GM12878 (cell line): ENCODE data around the gene REPS1. TPM values are rescaled to one million over a fixed set of nuclear protein-coding genes. Genes with fewer than 3 reads are reported as not detected.

ENCODE experiments used
- ATAC-seq: fragments of 200-7000 bp; cut with Tn5 transposase; 3 replicates; pipeline ENCODE4 v1.9.1; 2020; ENCODE audit warnings: mild to moderate bottlenecking, moderate library complexity
- BruUV-seq: library from RNA; stranded (reverse); fragments of 400-500 nt; replicated peaks from 2 replicates; lab custom pipeline; 2021; lab: Mats Ljungman, UMichigan
- CTCF ChIA-PET: fragments of 300-600 bp; sonication (Branson Sonifier 250); formaldehyde crosslinking; extraction: SDS; loops from one replicate; lab custom pipeline; 2021; ENCODE audit warnings: inconsistent platforms; lab: Yijun Ruan, JAX
- POLR2A ChIA-PET: fragments of 350-600 bp; formaldehyde crosslinking; extraction: SDS; loops from one replicate; lab custom pipeline; 2021; ENCODE audit warnings: inconsistent platforms; lab: Charles Lee
- RAD21 ChIA-PET: fragments of 300-600 bp; sonication (Branson Sonifier 250); formaldehyde crosslinking; loops from one replicate; lab custom pipeline; 2023; ENCODE audit warnings: antibody characterized with exemption; ENCODE audit not compliant: unreplicated experiment; lab: Charles Lee
- SMC1A ChIA-PET: fragments of 300-600 bp; sonication (Branson Sonifier 250); formaldehyde crosslinking; loops from one replicate; lab custom pipeline; 2023; ENCODE audit not compliant: unreplicated experiment, uncharacterized antibody; lab: Charles Lee
- DNase-seq: peaks from one replicate; pipeline ENCODE4 v3.0.0-alpha.2; 2011; ENCODE audit warnings: low read depth, low spot score
- FAIRE-seq: peaks from 3 replicates; lab custom pipeline; 2011; peaks lifted over from hg19 to GRCh38; lab: Jason Lieb, UNC
- H2AFZ ChIP-seq: 2 replicates; pipeline ENCODE4 v1.6.0; 2011; ENCODE audit warnings: low read depth, low read length, control low read depth; ENCODE audit not compliant: control insufficient read depth
- H3K27ac ChIP-seq: 2 replicates; pipeline ENCODE4 v1.5.1; 2011; ENCODE audit warnings: control low read depth; ENCODE audit not compliant: control insufficient read depth, insufficient read depth
- H3K27me3 ChIP-seq, 2 experiments: replicated peaks in 1 of 2; 2 replicates each; pipeline versions ENCODE4 v1.6.0 to v1.6.1; 2011; ENCODE audit warnings: low read length in 1 of 2; ENCODE audit not compliant: control insufficient read depth in 2 of 2, insufficient read depth in 2 of 2
- H3K36me3 ChIP-seq, 2 experiments: 2 replicates each; pipeline ENCODE4 v1.5.1; 2011; ENCODE audit warnings: low read length in 1 of 2; ENCODE audit not compliant: control insufficient read depth in 2 of 2, insufficient read depth in 2 of 2
- H3K4me1 ChIP-seq: 2 replicates; pipeline ENCODE4 v1.6.1; 2011; ENCODE audit warnings: mild to moderate bottlenecking, low read length, moderate library complexity, mixed read lengths; ENCODE audit not compliant: control insufficient read depth, insufficient read depth
- H3K4me2 ChIP-seq: 2 replicates; pipeline ENCODE4 v1.6.0; 2011; ENCODE audit warnings: control low read depth; ENCODE audit not compliant: control insufficient read depth, insufficient read depth
- H3K4me3 ChIP-seq: fragments of 200-600 bp; sonication (generic); 2 replicates; pipeline ENCODE4 v1.5.1; 2016
- H3K79me2 ChIP-seq: 2 replicates; pipeline ENCODE4 v1.6.0; 2011; ENCODE audit warnings: low read length; ENCODE audit not compliant: control insufficient read depth, insufficient read depth
- H3K9ac ChIP-seq: 2 replicates; pipeline ENCODE4 v1.8.0; 2011; ENCODE audit warnings: low read length, control low read depth, mixed read lengths; ENCODE audit not compliant: control insufficient read depth, insufficient read depth
- H3K9me3 ChIP-seq: replicated peaks from 3 replicates; pipeline ENCODE4 v1.5.1; 2011; ENCODE audit warnings: mild to moderate bottlenecking, low read length; ENCODE audit not compliant: control insufficient read depth, insufficient read depth
- H4K20me1 ChIP-seq: 2 replicates; pipeline ENCODE4 v1.6.0; 2011; ENCODE audit not compliant: control insufficient read depth, insufficient read depth
- EZH2 ChIP-seq: IDR thresholded peaks from 2 replicates; pipeline ENCODE4 v1.6.1; 2012; ENCODE audit warnings: low read depth, mild to moderate bottlenecking, control low read depth, inconsistent platforms, low read length, borderline replicate concordance; ENCODE audit not compliant: control insufficient read depth
- IKZF1 ChIP-seq: fragments of 450-650 bp; conservative IDR thresholded peaks from 2 replicates; pipeline ENCODE4 v1.6.1; 2017; ENCODE audit warnings: antibody characterized with exemption, mild to moderate bottlenecking
- IKZF2 ChIP-seq, 2 experiments: fragments of 450-650 bp; IDR thresholded peaks; 2 replicates each; pipeline ENCODE4 v1.6.1; 2017; ENCODE audit warnings: mild to moderate bottlenecking in 2 of 2, moderate library complexity in 2 of 2
- JUND ChIP-seq: IDR thresholded peaks from 2 replicates; pipeline ENCODE4 v1.6.1; 2012; ENCODE audit warnings: low read depth, mild to moderate bottlenecking, low read length, improper control_type of control experiment, moderate library complexity
- MEF2A ChIP-seq: IDR thresholded peaks from 2 replicates; pipeline ENCODE4 v1.6.1; 2011; ENCODE audit warnings: low read depth, mild to moderate bottlenecking, low read length, moderate library complexity; ENCODE audit not compliant: insufficient read depth
- MEF2B ChIP-seq: fragments of 450-650 bp; IDR thresholded peaks from 2 replicates; pipeline ENCODE4 v1.6.1; 2018; ENCODE audit warnings: mild to moderate bottlenecking, moderate library complexity; ENCODE audit not compliant: partially characterized antibody, poor library complexity, severe bottlenecking
- POLR2AphosphoS2 ChIP-seq: IDR thresholded peaks from 2 replicates; pipeline ENCODE4 v1.6.1; 2011; ENCODE audit warnings: low read depth, mild to moderate bottlenecking, low read length, improper control_type of control experiment, moderate library complexity
- POU2F2 ChIP-seq: IDR thresholded peaks from 3 replicates; pipeline ENCODE4 v1.6.1; 2011; ENCODE audit warnings: low read depth, mild to moderate bottlenecking, low read length, borderline replicate concordance
- STAT1 ChIP-seq: fragments of 450-650 bp; conservative IDR thresholded peaks from 2 replicates; pipeline ENCODE4 v1.6.1; 2014; ENCODE audit warnings: antibody characterized with exemption, mild to moderate bottlenecking
- TAF1 ChIP-seq: IDR thresholded peaks from 2 replicates; pipeline ENCODE4 v1.6.1; 2011; ENCODE audit warnings: mild to moderate bottlenecking, low read depth, low read length, borderline replicate concordance
- WGBS: methylation state at CpG from one replicate; pipeline ENCODE4 v1.1.6; 2016; ENCODE audit warnings: low lambda C conversion rate; ENCODE audit not compliant: insufficient replicate concordance, insufficient coverage; ENCODE audit errors: missing lambda C conversion rate; 5-methylcytosine and 5-hydroxymethylcytosine counted together
- in situ Hi-C: fragments of 300-500 bp; cut with MboI; formaldehyde crosslinking; loops from 9 replicates; pipeline ENCODE4 v1.14.3; 2018; ENCODE audit warnings: mixed read lengths
- intact Hi-C: fragments of 100-400 bp; cut with micrococcal nuclease; formaldehyde crosslinking; loops from one replicate; pipeline ENCODE4 v1.14.2; 2022; ENCODE audit not compliant: unreplicated experiment
- polyA plus RNA-seq, 11 experiments: library from polyadenylated mRNA; depleted of rRNA in 4 of 11; unstranded in 6 of 11; stranded (reverse) in 5 of 11; fragments of >200 nt; fragmentation: Nextera tagmentation in 4 of 11; fragmentation: Illumina TruSeq in 1 of 11; extraction: Ambion mirVana in 4 of 11; extraction: Trizol in 1 of 11; gene quantifications; 1 replicate in 1 of 11; 2 replicates in 10 of 11; pipeline versions ENCODE4 v1.2.1 to v1.2.3, GENCODE V29; 2011 to 2016; ENCODE audit warnings: inconsistent platforms in 2 of 11, missing spikeins in 2 of 11, low read depth in 1 of 11
- total RNA-seq, 4 experiments: library from RNA; depleted of rRNA in 3 of 4; stranded (reverse); fragments of >200 nt in 3 of 4; fragmentation: Illumina TruSeq in 1 of 4; extraction: Trizol in 1 of 4; gene quantifications; 2 replicates each; pipeline versions ENCODE4 v1.2.1 to v1.2.3, GENCODE V29; 2013 to 2021
- TF ChIP-seq, protein P1 (sequence below): IDR thresholded peaks from 2 replicates; pipeline ENCODE4 v1.6.1; 2011; ENCODE audit warnings: low read depth, mild to moderate bottlenecking, low read length, moderate library complexity, borderline replicate concordance; ENCODE audit errors: extremely low read depth
- TF ChIP-seq, protein P2 (sequence below): IDR thresholded peaks from 2 replicates; pipeline ENCODE4 v1.6.1; 2011; ENCODE audit warnings: mild to moderate bottlenecking, low read depth, low read length, moderate library complexity; ENCODE audit not compliant: insufficient replicate concordance

Gene REPS1
- total and polyA plus RNA-seq, 10 of the 15 experiments (the other 5 are each of a cell fraction or from before 2014, with no cell fraction given): 13.7 to 59.3 (median 31.7) TPM

DNA sequence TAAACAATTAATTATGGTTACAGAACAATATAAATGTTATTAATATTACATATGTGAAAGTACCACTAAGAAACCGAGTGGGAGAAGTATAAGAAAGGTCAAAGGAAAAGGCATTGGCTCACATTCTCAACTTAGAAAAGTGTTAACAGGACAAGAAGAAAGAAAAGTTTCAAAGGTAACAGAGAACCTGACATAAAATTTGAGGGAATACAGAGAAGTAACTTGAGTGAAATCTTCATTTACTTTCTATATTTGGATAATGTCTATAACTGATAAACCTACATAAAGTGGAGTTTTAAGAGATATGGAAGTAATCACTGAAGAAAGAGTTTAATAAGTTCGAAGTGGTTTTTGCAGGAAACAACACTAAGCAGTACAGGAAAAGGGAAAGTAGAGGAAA lies 30.1 kb downstream of the REPS1 start:
- peaks cover 24% of the 10 kb centered on the region for H3K79me2 ChIP-seq
- no peak for DNase-seq
- no peak for TF ChIP-seq EZH2
- no peak for TF ChIP-seq POU2F2
- peak; percentile 21 for TF ChIP-seq MEF2B
- TF ChIP-seq JUND: no peak
- TF ChIP-seq, all 136 proteins: peak for 1
- no TSS peak for BruUV-seq
- no peaks in the 10 kb centered on the region for H4K20me1 ChIP-seq
- H3K4me3 ChIP-seq: no peak overlapping the region
- H3K27me3 ChIP-seq: no peaks in the 10 kb centered on the region
- ChIA-PET POLR2A (interaction anchor here (1.4 kb wide), 1 partner anchor 12 kb away, joined by 7 read pairs; no protein-coding TSS in a partner anchor), RAD21 (interaction anchor here (2.0 kb wide), 1 partner anchor 28 kb away, joined by 11 read pairs; no protein-coding TSS in a partner anchor), CTCF (interaction anchor here (0.9 to 2.3 kb wide), 3 partner anchors 12 to 140 kb away, joined by 3 to 13 read pairs (median 4); no protein-coding TSS in a partner anchor), SMC1A (interaction anchor here (2.3 kb wide), 1 partner anchor 12 kb away, joined by 24 read pairs; no protein-coding TSS in a partner anchor)
- no peak overlapping the region for H2AFZ ChIP-seq
- H3K9ac ChIP-seq: no peak overlapping the region
- ATAC-seq (no peak; the same call in 2 of the 3 replicates), FAIRE-seq (no peak)
- no peaks in the 10 kb centered on the region; the same call in 1 of the 2 replicates for H3K4me1 ChIP-seq
- no peak overlapping the region for H3K4me2 ChIP-seq
- no peaks in the 10 kb centered on the region for H3K36me3 ChIP-seq
- intact Hi-C loops: no loop called here
- 74% methylated on average over 2 of the region's 2 CpGs for WGBS
- no peaks in the 10 kb centered on the region; the same call in 2 of the 3 replicates for H3K9me3 ChIP-seq
- H3K27ac ChIP-seq: no peak overlapping the region
- in situ Hi-C loops: no loop called here

DNA sequence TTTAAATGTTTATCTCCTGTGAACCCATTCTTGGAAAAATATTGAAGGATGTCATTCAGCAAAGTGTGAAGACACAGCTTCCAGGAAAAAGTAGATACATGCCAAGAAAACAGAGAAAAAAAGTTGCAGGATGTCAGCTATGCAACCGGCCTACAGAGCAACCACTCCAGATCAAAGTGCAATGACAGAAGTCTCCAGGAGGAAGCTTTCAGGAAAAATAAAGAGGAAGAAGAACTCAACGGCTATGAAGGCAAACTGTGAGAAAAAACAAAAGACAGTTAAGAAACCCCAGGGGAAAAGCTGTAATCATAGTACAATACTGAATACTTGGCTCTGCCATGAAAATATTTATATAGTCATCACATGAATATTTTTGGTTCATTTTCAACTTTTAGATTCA lies 30.6 kb downstream of the REPS1 start:
- Histone ChIP-seq H3K4me2 (no peak overlapping the region), H4K20me1 (no peaks in the 10 kb centered on the region), H3K4me1 (no peaks in the 10 kb centered on the region; the same call in 1 of the 2 replicates), H2AFZ (no peak overlapping the region), H3K27ac (no peak overlapping the region), H3K9ac (no peak overlapping the region), H3K4me3 (no peak overlapping the region), H3K27me3 (no peaks in the 10 kb centered on the region), H3K36me3 (no peaks in the 10 kb centered on the region), H3K9me3 (no peaks in the 10 kb centered on the region; the same call in 2 of the 3 replicates), H3K79me2 (peaks cover 24% of the 10 kb centered on the region)
- DNase-seq (no peak), FAIRE-seq (no peak), ATAC-seq (peak; percentile 62)
- intact Hi-C loops: no loop called here
- no TSS peak for BruUV-seq
- ChIA-PET CTCF (interaction anchor here (0.9 to 2.3 kb wide), 5 partner anchors 12 to 412 kb away, joined by 3 to 13 read pairs (median 4); no protein-coding TSS in a partner anchor), SMC1A (interaction anchor here (0.6 to 2.3 kb wide), 4 partner anchors 13 to 1737 kb away, joined by 3 to 24 read pairs (median 4); no protein-coding TSS in a partner anchor), POLR2A (interaction anchor here (1.2 to 1.4 kb wide), 2 partner anchors 13 to 24 kb away, joined by 4 to 7 read pairs; no protein-coding TSS in a partner anchor), RAD21 (interaction anchor here (1.4 to 2.0 kb wide), 2 partner anchors 29 to 138 kb away, joined by 3 to 11 read pairs; no protein-coding TSS in a partner anchor)
- in situ Hi-C loops: no loop called here
- TF ChIP-seq MEF2B: peak; percentile 81
- TF ChIP-seq TAF1: no peak
- no peak for TF ChIP-seq POLR2AphosphoS2
- TF ChIP-seq IKZF1: peak; percentile 44
- peak; percentile 56 to 57; a peak in 2 of 4 replicates for TF ChIP-seq IKZF2 (IDR thresholded peaks at IDR 0.05)
- TF ChIP-seq, protein P1, sequence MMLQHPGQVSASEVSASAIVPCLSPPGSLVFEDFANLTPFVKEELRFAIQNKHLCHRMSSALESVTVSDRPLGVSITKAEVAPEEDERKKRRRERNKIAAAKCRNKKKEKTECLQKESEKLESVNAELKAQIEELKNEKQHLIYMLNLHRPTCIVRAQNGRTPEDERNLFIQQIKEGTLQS: no peak
- TF ChIP-seq MEF2A: no peak
- TF ChIP-seq, protein P2, sequence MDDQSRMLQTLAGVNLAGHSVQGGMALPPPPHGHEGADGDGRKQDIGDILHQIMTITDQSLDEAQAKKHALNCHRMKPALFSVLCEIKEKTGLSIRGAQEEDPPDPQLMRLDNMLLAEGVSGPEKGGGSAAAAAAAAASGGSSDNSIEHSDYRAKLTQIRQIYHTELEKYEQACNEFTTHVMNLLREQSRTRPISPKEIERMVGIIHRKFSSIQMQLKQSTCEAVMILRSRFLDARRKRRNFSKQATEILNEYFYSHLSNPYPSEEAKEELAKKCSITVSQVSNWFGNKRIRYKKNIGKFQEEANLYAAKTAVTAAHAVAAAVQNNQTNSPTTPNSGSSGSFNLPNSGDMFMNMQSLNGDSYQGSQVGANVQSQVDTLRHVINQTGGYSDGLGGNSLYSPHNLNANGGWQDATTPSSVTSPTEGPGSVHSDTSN: no peak
- no peak for TF ChIP-seq STAT1
- WGBS: 41% methylated on average over 2 of the region's 2 CpGs
